GDM1 (cell line): ENCODE data around the gene ZNF382.

Experiments
- DNase-seq: peaks from one replicate; lab custom pipeline; 2025; lab: John Stamatoyannopoulos, UW

Gene ZNF382

GRCh38 chr19:36679455-36679854, 74.3 kb downstream of the ZNF382 start:
- DNase-seq: no peak
